ENCODE measurements around the gene GRB2. TPM values are rescaled to one million over a fixed set of nuclear protein-coding genes. Genes with fewer than 3 reads are reported as not detected.

GRB2 gene
- total and polyA plus RNA-seq, 10 of the 15 experiments (the other 5 are each of a cell fraction or from before 2014, with no cell fraction given) = 113 to 268 (median 158) TPM

GRCh38 chr17:75402026-75402425 lies 3.5 kb downstream of the GRB2 start (continued):
- TF ChIP-seq POU2F2 (IDR thresholded peaks at IDR 0.05; ENCODE audit: borderline replicate concordance, low read depth, low read length) (no peak), CBFB (IDR thresholded peaks at IDR 0.05; ENCODE audit: low read depth) (no peak), REST (IDR thresholded peaks at IDR 0.05; ENCODE audit: low read depth, low read length) (no peak), E2F4 (IDR thresholded peaks at IDR 0.05; ENCODE audit: low read depth, low read length) (no peak), CHD4 (IDR thresholded peaks at IDR 0.05) (no peak), IRF5 (IDR thresholded peaks at IDR 0.05; ENCODE audit: borderline replicate concordance) (no peak), SKIL (IDR thresholded peaks at IDR 0.05; ENCODE audit: low read depth, poor library complexity, severe bottlenecking) (no peak), MEF2B (IDR thresholded peaks at IDR 0.05; ENCODE audit: partially characterized antibody, poor library complexity, severe bottlenecking) (no peak), GATAD2B (conservative IDR thresholded peaks at IDR 0.05; ENCODE audit: low read depth) (no peak), CREM (IDR thresholded peaks at IDR 0.05; ENCODE audit: low read depth) (0 out of 2 replicates have a peak, but pooled peaks have one; percentile 28), HDAC6 (IDR thresholded peaks at IDR 0.05; ENCODE audit: unreplicated experiment) (no peak), MXI1 (IDR thresholded peaks at IDR 0.05; ENCODE audit: low read depth, low read length) (no peak), HSF1 (IDR thresholded peaks at IDR 0.05; ENCODE audit: low read depth, low read length) (no peak), ZBTB4 (CRISPR knock-in tag; IDR thresholded peaks at IDR 0.05) (no peak)
- TF ChIP-seq, protein P1, sequence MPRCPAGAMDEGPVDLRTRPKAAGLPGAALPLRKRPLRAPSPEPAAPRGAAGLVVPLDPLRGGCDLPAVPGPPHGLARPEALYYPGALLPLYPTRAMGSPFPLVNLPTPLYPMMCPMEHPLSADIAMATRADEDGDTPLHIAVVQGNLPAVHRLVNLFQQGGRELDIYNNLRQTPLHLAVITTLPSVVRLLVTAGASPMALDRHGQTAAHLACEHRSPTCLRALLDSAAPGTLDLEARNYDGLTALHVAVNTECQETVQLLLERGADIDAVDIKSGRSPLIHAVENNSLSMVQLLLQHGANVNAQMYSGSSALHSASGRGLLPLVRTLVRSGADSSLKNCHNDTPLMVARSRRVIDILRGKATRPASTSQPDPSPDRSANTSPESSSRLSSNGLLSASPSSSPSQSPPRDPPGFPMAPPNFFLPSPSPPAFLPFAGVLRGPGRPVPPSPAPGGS (IDR thresholded peaks at IDR 0.05; ENCODE audit: borderline replicate concordance, insufficient read depth, low read depth, low read length, poor library complexity, severe bottlenecking) = no peak

Measured in GM12878 (cell line).